Rectal smooth muscle tissue (tissue), 1 donor: ENCODE measurements around the gene GAS7.

ENCODE experiments used
- H3K27ac ChIP-seq: one replicate; pipeline ENCODE4 v1.7.0; 2013; ENCODE audit warnings: low read depth, low read length, inconsistent platforms
- H3K27me3 ChIP-seq: one replicate; pipeline ENCODE4 v1.7.0; 2013; ENCODE audit warnings: low read length; ENCODE audit not compliant: control insufficient read depth, insufficient read depth
- H3K36me3 ChIP-seq: one replicate; pipeline ENCODE4 v1.7.0; 2013; ENCODE audit warnings: low read length; ENCODE audit not compliant: control insufficient read depth, insufficient read depth
- H3K4me1 ChIP-seq: one replicate; pipeline ENCODE4 v1.7.0; 2013; ENCODE audit warnings: low read length; ENCODE audit not compliant: control insufficient read depth, insufficient read depth
- H3K4me3 ChIP-seq: one replicate; pipeline ENCODE4 v1.7.0; 2013; ENCODE audit warnings: low read length
- H3K9ac ChIP-seq: one replicate; pipeline ENCODE4 v1.7.0; 2013; ENCODE audit warnings: low read length

GAS7 gene

DNA sequence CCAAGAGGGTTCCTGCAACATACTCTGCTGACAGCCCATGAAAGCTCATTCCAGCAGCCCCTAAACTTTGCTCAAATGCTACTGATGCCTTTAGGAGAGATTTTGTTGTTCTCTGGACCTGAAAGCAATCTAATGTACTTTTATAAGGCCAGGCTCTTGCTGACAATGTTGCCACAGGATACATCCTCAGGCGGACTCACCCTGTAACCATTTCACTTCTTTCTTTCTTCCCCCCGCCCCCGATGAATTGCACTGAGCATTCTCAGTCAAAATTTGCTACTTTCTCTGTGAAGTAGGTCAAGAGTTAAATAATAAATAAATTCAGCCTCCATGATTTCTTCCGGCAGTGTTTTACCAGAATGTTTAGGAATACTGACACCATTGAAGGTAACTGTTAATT lies 1.5 kb downstream of the GAS7 start:
- H3K4me3 ChIP-seq = peak overlapping the region; percentile 40
- H3K27ac ChIP-seq = no peak overlapping the region
- H3K9ac ChIP-seq = no peak overlapping the region
- no peaks in the 10 kb centered on the region for H3K36me3 ChIP-seq
- no peaks in the 10 kb centered on the region for H3K4me1 ChIP-seq
- no peaks in the 10 kb centered on the region for H3K27me3 ChIP-seq

DNA sequence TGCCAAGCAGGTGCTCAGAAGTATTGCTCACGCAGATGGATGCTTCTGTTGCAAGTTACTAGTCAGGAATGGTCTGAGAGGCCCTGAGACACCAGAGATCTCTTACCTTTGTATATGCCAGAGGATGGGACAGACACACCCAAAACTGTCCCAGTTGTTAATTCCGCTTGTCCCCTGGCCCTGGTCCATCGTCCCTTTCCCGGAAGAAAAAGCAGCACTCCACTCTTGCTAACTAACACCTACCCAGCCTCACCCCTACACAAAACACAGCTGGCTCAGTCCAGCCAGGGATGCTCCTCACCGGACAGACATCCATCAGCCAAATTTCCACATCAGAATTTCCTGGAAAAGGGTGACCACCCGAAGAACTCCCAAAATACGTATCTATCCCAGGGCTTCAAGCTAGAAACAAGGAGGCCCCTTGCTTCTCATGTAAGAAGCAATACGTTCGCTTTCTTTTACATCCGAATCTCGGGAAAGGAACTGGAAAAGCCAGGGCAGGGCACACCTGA lies 2.0 kb downstream of the GAS7 start:
- no peak overlapping the region for H3K27ac ChIP-seq
- no peak overlapping the region for H3K9ac ChIP-seq
- no peaks in the 10 kb centered on the region for H3K27me3 ChIP-seq
- H3K4me1 ChIP-seq = no peaks in the 10 kb centered on the region
- no peaks in the 10 kb centered on the region for H3K36me3 ChIP-seq
- H3K4me3 ChIP-seq = peak overlapping the region; percentile 40

DNA sequence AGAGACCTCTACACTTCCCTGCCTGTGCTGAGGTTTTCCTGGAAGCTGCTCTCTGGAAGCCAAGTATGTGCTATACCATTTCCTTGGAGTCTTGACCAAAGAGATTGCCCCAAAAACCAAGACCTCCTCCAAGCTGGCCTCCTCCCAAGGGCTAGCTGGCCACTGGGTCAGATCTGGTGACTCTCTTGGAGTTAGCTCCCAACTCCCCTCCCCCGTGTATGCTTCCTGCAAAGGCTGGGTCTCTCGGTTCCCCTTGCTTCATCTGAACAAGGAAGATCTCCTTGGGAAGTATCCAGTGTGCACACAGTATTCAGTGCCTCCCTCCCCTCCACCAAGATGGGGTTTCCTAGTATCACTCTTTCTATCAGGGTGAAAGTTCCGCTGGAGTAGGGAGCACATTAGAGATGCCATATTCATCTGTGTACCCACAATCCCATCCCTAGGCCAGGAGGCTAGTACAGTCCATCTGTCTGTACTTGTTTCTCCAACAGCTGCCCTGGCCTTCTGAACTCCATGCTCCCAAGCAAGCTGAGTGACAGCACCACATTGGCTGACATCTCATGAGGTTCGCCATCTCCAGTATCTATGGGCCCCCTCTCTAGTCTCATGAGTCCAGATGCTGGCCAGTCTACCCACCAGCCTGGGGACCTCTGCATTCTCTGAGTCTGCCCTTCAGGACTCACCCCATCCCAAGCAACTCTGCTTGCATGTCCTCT lies 3.2 kb downstream of the GAS7 start:
- H3K9ac ChIP-seq = no peak overlapping the region
- H3K27ac ChIP-seq = no peak overlapping the region
- no peak overlapping the region for H3K4me3 ChIP-seq
- no peaks in the 10 kb centered on the region for H3K36me3 ChIP-seq
- H3K27me3 ChIP-seq = no peaks in the 10 kb centered on the region
- H3K4me1 ChIP-seq = no peaks in the 10 kb centered on the region

DNA sequence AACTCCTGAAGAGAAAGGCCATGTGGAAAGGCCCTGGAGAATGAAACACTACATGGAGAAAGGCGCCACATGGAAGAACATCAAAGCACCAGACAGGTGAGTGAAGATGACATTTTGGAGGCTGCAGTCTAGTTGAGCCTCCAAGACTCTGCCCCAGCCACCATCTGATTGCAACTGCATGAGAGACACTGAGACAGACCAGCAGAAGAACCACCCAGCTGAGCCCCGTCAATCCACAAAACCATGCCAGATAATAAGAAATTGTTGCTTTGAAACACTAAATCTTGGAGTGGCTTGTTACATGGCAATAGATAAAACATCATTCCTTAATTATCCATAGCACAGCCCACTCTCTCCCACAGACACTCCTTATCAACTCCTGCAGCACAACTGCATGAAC lies 4.8 kb downstream of the GAS7 start:
- H3K27ac ChIP-seq = no peak overlapping the region
- H3K36me3 ChIP-seq = no peaks in the 10 kb centered on the region
- H3K9ac ChIP-seq = no peak overlapping the region
- no peaks in the 10 kb centered on the region for H3K4me1 ChIP-seq
- H3K27me3 ChIP-seq = no peaks in the 10 kb centered on the region
- H3K4me3 ChIP-seq = no peak overlapping the region

DNA sequence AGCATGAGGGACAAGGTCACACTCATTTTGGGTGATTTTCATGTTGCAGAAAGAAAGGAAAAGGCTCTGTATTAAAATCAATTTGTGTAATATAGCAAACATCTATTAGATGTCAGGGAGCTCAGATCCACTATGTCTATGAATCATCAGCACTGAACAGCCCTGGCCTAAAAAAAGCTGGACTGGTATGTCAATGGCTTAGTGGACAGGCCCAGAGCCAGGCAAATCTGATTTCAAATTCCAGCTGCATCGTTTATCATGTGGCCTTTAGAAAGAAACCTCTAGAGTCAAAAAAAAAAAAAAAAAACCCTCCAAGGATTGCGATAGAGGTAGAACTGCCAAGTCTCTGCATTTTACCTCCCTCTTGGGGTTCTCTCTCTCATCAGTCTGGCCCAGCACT lies 5.4 kb downstream of the GAS7 start:
- no peak overlapping the region for H3K27ac ChIP-seq

DNA sequence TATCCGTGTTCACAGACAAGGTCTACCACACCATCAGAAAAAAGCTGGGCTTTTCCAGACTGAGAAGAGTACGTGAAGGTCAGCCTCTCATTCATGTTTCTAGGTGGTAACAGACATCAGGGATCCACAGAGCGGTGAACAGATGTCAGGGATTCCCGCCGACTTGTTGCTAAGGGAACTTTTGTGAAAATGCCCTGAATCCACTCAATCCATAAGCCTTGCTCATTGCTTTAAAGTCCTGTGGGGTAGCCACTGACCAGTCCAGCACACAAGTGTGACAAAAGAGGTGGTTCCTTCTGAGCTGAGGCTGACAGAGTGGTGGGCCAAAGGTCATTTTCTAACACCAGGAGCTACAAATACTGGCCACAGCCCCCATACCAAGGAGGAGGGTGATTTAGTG lies 5.9 kb downstream of the GAS7 start:
- Histone ChIP-seq H3K36me3 (no peaks in the 10 kb centered on the region), H3K4me3 (no peak overlapping the region), H3K27me3 (no peaks in the 10 kb centered on the region), H3K27ac (no peak overlapping the region), H3K9ac (no peak overlapping the region), H3K4me1 (no peaks in the 10 kb centered on the region)

More for the DNA sequence above, 5.4 kb downstream of the GAS7 start:
- Histone ChIP-seq H3K36me3 (no peaks in the 10 kb centered on the region), H3K9ac (no peak overlapping the region), H3K27me3 (no peaks in the 10 kb centered on the region), H3K4me3 (no peak overlapping the region), H3K4me1 (no peaks in the 10 kb centered on the region)

DNA sequence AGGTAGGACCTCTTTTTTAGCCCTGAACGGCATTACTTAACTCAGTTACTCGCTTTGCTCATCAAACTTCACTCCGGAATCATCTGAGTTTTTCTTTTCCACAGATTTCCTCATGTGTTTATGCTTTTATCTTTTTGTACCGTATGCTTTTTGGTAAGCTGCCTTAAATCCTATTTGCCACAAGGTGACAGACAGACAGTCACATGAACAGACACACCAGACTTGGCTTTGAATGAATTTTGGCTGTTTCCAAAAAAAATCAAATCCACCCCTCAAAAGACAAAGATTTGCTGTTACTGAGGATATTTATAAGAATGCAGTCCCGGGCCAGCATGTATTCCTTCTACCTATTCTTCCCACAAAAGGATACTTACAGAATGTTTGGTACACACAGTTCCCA lies 10.9 kb downstream of the GAS7 start:
- Histone ChIP-seq H3K4me1 (no peaks in the 10 kb centered on the region), H3K27me3 (no peaks in the 10 kb centered on the region), H3K4me3 (no peak overlapping the region), H3K36me3 (no peaks in the 10 kb centered on the region), H3K27ac (no peak overlapping the region), H3K9ac (no peak overlapping the region)

DNA sequence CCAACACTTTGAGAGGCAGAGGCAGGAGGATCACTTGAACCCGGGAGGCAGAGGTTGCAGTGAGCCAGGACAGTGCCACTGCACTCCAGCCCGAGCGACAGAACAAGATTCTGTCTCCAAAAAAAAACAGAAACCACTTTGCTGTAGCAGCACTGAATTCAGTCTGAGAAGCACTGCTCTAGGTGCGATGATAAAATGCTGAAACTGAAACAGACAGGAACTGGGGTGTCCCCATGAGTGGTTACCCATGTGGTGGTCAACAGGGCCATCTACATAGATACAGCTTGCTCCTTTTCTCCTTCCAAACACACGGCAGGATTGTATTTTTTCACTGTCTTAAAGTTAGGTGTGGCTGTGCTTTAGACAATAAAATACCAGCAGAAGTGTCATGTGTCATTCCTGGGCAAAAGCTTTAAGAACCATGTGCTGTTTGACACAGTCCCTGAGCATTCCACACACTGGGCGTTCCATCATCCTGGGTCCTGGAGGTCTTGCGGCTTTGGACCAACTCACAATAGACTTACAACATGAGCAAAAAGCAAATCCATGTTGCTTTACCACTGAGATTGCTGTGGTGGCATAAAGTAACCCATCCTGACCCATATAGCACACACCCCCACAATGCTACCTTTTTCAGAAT lies 11.5 kb downstream of the GAS7 start:
- Histone ChIP-seq H3K4me1 (no peaks in the 10 kb centered on the region), H3K4me3 (no peak overlapping the region), H3K9ac (no peak overlapping the region), H3K27ac (no peak overlapping the region), H3K36me3 (no peaks in the 10 kb centered on the region), H3K27me3 (no peaks in the 10 kb centered on the region)

DNA sequence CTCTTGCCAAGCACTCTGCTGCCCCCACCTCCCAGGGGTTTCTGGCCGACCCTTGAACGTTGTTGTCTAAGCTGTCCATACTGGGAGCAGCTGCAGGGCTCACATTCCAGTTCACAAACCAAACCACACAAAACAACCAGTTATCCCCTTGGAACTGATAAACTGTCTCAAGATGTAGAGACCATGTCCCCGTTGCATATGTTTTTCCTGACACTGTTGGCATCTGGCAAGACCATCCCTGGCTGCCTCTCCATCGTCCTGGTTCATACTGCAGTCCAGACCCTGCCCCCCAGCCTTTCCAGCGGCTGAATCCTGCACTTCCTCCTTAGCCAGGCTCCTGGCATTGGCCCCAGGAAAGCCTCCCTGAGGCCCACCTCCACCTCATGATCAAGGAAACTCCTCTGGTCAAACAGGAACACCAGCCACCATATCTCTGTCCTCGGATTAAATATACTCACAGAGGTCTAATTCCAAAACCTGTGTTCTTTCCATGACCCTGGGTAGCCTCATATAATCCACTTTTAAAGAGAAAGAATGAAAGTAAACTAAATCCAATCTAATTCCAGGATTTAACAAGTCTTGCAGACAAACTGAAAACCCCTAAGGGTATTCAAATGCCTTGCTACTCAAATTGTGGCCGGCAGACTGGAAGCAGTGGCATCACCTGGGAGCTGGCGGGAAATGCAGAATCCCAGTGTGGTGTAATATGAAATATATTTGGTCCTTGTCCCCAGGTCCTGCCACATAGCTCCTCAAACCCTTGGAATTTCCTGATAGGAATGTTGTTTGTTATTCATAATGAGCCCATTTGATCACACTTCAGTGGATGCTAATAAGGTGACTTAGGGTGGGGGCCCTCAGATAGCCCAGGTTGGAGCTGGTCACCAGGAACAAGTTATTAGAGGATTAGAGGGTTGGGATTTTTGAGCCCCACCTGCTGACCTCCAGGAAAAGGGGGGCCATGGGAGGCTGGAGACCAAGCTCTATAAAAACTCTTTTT lies 14.2 kb downstream of the GAS7 start:
- no peaks in the 10 kb centered on the region for H3K4me1 ChIP-seq
- no peak overlapping the region for H3K27ac ChIP-seq
- no peak overlapping the region for H3K9ac ChIP-seq
- H3K27me3 ChIP-seq = no peaks in the 10 kb centered on the region
- no peak overlapping the region for H3K4me3 ChIP-seq
- no peaks in the 10 kb centered on the region for H3K36me3 ChIP-seq

DNA sequence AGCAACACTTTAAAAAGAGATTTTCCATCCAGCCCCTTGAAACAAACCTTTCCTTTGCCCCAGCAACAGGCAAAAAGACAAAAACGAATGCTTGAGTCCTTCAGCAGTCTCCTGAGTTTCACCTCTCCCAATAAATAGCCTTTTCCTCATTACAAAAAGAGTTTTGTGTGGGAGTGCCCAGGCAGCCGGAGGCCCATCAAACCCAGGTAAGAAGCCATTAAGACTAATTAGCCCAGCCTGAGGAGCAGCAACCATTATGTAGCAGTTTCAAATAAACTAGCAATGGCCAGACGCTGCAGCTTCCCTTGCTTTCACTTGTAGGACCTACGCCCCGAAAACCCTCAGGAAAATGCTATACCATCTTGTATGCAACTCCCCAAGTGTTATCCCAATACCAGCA lies 15.6 kb downstream of the GAS7 start:
- H3K27ac ChIP-seq = no peak overlapping the region
- H3K27me3 ChIP-seq = no peaks in the 10 kb centered on the region
- H3K9ac ChIP-seq = no peak overlapping the region
- H3K4me3 ChIP-seq = no peak overlapping the region
- no peaks in the 10 kb centered on the region for H3K36me3 ChIP-seq
- H3K4me1 ChIP-seq = no peaks in the 10 kb centered on the region

DNA sequence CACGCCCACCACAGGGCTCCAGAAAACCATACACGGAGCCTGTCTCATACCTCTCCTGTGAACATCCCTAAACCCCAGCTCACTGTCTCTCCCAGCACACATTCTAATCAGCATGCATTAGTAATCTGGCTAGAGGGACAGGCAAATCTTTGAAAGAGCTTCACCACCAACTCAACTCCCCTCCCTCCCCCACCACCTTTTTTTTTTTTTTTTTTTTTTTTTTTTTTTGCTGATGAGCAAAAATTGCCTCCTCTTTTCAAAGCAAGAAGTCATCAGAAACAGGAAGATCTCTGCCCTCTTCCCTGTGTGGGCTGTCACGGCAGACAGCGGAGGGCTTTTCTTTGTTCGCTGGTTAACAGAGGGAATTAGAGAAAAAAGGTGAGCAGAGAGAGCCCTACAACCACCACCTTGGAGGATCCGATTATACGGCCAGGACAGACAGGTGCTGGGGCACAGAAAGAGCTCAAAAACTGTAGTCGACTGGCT lies 19.9 kb downstream of the GAS7 start:
- H3K27me3 ChIP-seq = no peaks in the 10 kb centered on the region
- no peaks in the 10 kb centered on the region for H3K36me3 ChIP-seq
- H3K4me3 ChIP-seq = no peak overlapping the region
- no peak overlapping the region for H3K9ac ChIP-seq
- H3K4me1 ChIP-seq = no peaks in the 10 kb centered on the region
- H3K27ac ChIP-seq = no peak overlapping the region

DNA sequence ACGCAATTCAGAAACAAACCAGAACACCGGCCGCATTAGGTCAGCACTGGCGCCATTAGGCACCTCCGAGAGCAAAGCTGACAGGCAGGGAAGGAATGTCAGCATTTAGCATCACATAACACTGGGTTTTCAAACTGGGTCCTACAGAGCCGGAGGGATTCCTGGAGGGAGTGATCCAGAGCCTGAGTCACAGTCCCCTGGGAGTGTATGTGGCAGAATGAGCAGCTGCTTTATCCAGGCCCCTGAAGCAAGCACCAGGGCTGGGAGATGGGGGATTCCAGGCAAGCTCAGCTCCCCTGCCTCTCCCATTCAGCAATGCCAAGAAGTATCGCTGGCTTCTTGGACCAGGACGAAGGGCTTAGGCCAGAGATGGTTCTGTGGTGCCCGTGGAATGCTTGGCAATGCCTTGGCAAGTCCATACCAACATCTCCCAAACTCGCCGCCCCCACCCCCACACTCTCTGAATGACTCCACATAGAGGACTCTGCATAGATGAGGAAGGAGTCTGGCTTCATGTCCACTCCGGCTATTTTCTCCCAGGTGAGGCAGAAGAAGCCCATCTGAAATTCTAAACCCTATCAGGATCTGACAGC lies 20.4 kb downstream of the GAS7 start:
- no peak overlapping the region for H3K27ac ChIP-seq
- no peaks in the 10 kb centered on the region for H3K27me3 ChIP-seq
- no peak overlapping the region for H3K9ac ChIP-seq
- H3K36me3 ChIP-seq = no peaks in the 10 kb centered on the region
- no peaks in the 10 kb centered on the region for H3K4me1 ChIP-seq
- no peak overlapping the region for H3K4me3 ChIP-seq
